Right renal cortex interstitium (tissue), 3 donors: ENCODE measurements around the gene FSIP2. TPM values are rescaled to one million over a fixed set of nuclear protein-coding genes. Genes with fewer than 3 reads are reported as not detected.

Experiments
- DNase-seq, 3 donors: peaks; one replicate each; pipeline ENCODE4 v3.0.0-alpha.2; 2013; ENCODE audit warnings: low read depth in 3 of 3, low spot score in 2 of 3
- polyA plus RNA-seq, 3 donors: library from polyadenylated mRNA; unstranded; fragments of 120-200 nt; gene quantifications; one replicate each; pipeline ENCODE4 v1.2.1, GENCODE V29; 2013; ENCODE audit not compliant: insufficient read length in 3 of 3

The FSIP2 gene
- 1 to 10 TPM; 2.4 to 3.8 (median 3.5) TPM for polyA plus RNA-seq

- peak; percentile 14 to 56 (median 44) for DNase-seq
Measured at GRCh38 chr2:185738679-185739472, at the start of gene FSIP2. FSIP2 (plus strand) TSS chr2:185738804; CDS start chr2:185738895, 91 bp downstream.

DNA sequence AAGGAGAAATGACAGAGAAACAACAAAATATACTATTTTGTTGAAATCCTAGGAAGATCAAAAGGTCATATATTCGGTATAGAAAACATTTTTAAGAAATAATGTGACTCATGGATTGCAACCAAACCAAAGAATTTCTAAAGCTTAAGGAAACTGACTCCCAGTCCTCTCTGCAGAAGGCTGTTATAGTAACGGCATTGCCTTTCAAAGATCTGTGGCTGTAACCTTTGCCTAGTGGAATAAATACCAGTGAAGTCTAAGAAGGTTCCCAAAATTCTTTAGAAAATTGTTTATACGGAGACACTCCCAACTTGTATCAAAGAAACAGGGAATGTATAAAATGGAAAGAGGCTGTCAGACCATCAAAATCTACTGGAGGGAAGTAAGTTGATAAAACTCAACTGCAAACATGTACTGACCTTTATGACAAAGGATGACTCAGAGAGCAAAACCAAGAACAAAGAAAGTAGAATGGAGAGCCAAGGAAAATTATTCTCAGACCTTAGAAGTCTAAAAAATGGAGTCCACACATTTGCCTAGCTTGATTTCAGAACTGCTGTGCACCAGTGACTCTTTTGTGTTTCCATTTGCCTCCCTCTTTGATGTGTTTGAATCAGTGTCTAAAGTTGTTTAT, 48.6 kb upstream of the FSIP2 start:
- DNase-seq: no peak

DNA sequence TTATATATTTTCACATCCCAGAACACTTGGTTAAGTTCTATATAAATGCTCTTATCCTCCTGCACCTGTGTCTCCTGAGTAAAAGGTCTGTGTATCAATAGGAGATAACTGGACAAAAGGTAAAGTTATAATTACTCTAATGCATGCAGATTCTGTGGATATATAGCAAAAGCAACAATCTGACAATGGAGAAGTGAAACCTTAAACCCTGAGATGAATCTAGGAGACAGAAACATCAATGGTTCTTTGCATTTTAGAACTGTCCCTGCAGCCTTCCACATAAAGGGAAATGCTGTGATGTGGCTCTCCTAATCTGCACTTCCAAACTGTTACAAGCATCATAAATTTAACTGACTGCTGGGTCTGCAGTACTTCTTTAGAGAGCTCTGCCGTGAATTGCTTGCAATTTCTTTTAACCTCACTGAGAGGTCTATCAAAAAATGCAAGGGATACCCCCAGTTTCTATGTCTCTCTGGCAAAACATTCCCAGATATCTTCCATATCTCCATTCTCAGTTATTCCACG, 42.8 kb upstream of the FSIP2 start:
- peak in 1 of 3 donors; percentile 2 for DNase-seq

GRCh38 chr2:185700883-185701282, 37.7 kb upstream of the FSIP2 start:
- DNase-seq: peak in 1 of 3 donors; percentile 4

GRCh38 chr2:185734658-185735057, 3.9 kb upstream of the FSIP2 start:
- no peak for DNase-seq

DNA sequence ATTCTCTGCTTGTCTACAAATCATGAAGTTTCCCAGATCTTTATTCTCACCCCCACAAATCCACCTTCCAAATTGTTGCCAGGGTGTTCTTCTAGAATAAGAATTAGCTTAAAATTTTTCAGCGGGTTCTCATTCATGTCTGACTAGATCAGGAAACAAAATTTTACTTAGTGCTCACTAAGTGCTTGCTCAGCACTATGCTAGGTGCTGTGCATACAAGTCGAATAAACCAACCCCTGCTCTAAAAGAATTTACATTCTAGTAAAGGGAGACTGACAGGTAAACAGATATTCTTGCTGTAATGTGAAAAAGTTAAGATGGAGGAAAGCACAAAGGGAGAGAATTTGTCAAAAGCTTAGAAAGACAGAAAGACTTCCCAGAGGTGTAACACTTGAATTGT, 2.4 kb upstream of the FSIP2 start:
- no peak for DNase-seq

- DNase-seq: no peak
Measured at GRCh38 chr2:185745864-185746859, 7.6 kb downstream of the FSIP2 start.

DNA sequence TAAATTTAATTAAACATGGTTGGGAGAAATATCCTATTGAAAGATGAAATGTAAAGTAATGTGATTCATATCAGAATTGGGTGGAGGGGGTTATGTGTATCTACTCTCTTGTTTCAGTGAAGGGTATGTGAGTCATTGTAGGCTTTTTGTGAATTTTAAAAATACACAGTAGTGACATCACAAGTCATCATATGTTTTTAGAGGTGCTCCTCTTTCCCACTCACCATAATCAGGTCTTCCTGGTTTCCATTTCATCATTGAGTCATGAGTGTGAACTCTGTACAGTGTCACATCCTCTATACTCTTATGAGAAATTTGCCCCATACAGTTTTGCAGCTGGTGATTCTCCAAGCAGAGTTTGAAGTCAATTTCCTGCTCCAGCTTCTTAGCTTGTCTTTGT, 18.8 kb downstream of the FSIP2 start:
- no peak for DNase-seq

DNA sequence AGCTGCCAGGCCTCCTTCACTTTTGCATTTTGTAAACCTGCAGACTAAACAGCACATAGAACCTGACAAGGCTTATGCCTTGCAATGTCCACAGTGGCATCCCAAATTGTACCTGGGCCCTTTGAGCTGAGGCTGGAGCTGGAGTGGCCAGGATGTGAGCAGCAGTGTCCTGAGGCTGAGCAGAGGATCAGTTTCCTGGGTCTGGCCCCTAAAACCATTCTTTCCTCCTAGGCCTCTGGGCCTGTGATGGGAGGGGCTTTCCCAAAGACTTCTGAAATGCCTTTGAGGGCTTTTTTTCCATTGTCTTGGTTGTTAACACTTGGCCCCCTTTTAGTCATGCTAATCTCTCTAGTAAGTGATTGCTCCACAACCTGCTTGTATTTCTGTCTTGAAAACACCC, 32.8 kb downstream of the FSIP2 start:
- no peak for DNase-seq

DNA sequence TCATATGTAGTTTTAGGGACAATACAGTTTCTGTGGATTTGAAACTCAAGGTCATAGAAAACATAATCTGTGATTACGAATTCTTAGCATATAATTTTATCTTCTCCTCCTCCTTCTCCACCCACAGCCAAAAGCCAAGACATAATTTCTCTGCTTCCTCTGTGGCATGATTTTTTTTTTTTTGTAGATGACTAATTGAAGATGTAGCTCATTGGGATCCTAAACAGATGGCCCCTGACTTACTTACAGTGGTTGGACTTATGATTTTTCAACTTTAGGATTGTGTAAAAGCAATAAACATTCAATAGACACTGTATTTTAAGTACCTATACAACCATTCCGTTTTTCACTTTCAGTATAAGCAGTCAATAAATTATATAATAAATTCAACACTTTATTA, 42.3 kb downstream of the FSIP2 start:
- no peak for DNase-seq

- DNase-seq: no peak
Measured at GRCh38 chr2:185782223-185782769, 43.7 kb downstream of the FSIP2 start.

GRCh38 chr2:185785156-185785555, 46.6 kb downstream of the FSIP2 start:
- no peak for DNase-seq

- no peak for DNase-seq
Measured at GRCh38 chr2:185785851-185786473, 47.4 kb downstream of the FSIP2 start.

GRCh38 chr2:185787227-185788145, 48.9 kb downstream of the FSIP2 start:
- DNase-seq: no peak

DNA sequence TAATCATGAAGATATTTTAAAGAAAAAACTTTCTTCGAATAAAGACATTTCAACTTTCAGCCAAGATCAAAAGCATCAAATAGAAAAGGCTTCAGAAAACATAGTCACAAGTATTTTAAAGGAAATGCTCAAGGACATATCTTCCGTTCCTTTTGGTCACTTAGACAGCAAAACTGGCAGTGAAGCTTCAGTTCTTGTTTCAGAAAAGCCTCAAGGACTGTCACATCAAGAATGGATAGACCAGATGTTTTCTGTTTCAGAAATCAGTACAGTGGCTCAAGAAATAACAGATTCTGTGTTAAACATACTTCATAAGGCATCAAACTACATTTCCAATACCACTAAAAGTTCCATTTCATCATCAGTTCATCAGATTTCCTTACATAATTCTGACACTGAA, 51.8 kb downstream of the FSIP2 start:
- no peak for DNase-seq

- no peak for DNase-seq
Measured at GRCh38 chr2:185793532-185794345, 55.1 kb downstream of the FSIP2 start.

- DNase-seq: no peak
Measured at GRCh38 chr2:185796758-185797157, 58.2 kb downstream of the FSIP2 start.

DNA sequence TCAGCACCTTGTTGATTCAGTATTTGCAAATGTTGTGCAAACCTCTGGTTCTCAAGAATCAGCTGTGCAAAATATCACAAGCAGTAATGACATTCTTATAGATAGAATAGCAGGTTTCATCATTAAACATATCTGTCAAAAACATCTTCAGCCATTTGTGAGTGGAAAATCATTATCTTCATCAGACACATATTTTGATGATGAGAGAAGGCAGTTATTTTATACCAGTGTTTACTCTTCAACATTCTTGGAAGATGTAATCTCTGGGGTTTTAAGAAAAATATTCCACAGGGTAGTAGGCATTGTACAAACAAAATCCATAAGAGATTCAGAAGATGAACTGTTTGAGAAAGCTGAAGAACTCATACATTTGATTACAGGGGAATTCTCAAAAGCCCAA, 64.3 kb downstream of the FSIP2 start:
- DNase-seq: no peak
